HepG2 (cell line): ENCODE results near the gene TRPT1. TPM values are rescaled to one million over a fixed set of nuclear protein-coding genes. Genes with fewer than 3 reads are reported as not detected.

Source experiments
- ATAC-seq: fragments of 200-7000 bp; cut with Tn5 transposase; 3 replicates; pipeline ENCODE4 v1.9.1; 2020; ENCODE audit warnings: mild to moderate bottlenecking, moderate library complexity
- BruUV-seq: library from RNA; stranded (reverse); fragments of 400-500 nt; replicated peaks from 2 replicates; lab custom pipeline; 2021; lab: Mats Ljungman, UMichigan
- CTCF ChIA-PET: fragments of 300-600 bp; formaldehyde crosslinking; extraction: SDS; loops from one replicate; lab custom pipeline; 2021; ENCODE audit warnings: low total read pairs, inconsistent platforms, low intra/inter-chr PET ratio; lab: Yijun Ruan, JAX
- POLR2A ChIA-PET: fragments of 350-600 bp; sonication (Branson Sonifier 250); formaldehyde crosslinking; loops from one replicate; lab custom pipeline; 2020; ENCODE audit warnings: antibody characterized with exemption, inconsistent platforms; lab: Yijun Ruan, JAX
- DNase-seq: peaks from one replicate; pipeline ENCODE4 v3.0.0-alpha.2; 2015; ENCODE audit warnings: low spot score
- FAIRE-seq: peaks from 3 replicates; lab custom pipeline; 2011; peaks lifted over from hg19 to GRCh38; lab: Jason Lieb, UNC
- H2AFZ ChIP-seq: one replicate; pipeline ENCODE4 v1.6.1; 2011; ENCODE audit warnings: low read length, inconsistent platforms
- H3K27ac ChIP-seq: fragments of 300-600 bp; 3 replicates; pipeline ENCODE4 v1.8.0; 2011; ENCODE audit warnings: mixed run types, mild to moderate bottlenecking, mixed read lengths, low read length, inconsistent platforms; ENCODE audit not compliant: insufficient read depth; ENCODE audit errors: extremely low read length
- H3K27me3 ChIP-seq, 2 experiments: fragments of 200-600 bp in 1 of 2; 2 replicates in 1 of 2; 3 replicates in 1 of 2; pipeline versions ENCODE4 v1.6.0 to v1.8.0; 2011; ENCODE audit warnings: low read length in 2 of 2, mild to moderate bottlenecking in 2 of 2, moderate library complexity in 2 of 2, inconsistent platforms in 1 of 2; ENCODE audit not compliant: insufficient read depth in 2 of 2, control insufficient read depth in 1 of 2
- H3K36me3 ChIP-seq, 2 experiments: fragments of 200-600 bp in 1 of 2; replicated peaks in 1 of 2; 2 replicates in 1 of 2; 3 replicates in 1 of 2; pipeline versions ENCODE4 v1.5.1 to v1.8.0; 2011; ENCODE audit warnings: low read length in 2 of 2, inconsistent platforms in 1 of 2; ENCODE audit not compliant: insufficient read depth in 2 of 2, control insufficient read depth in 1 of 2
- H3K4me1 ChIP-seq: 2 replicates; pipeline ENCODE4 v1.5.1; 2012; ENCODE audit warnings: low read length, inconsistent platforms; ENCODE audit not compliant: insufficient read depth
- H3K4me2 ChIP-seq: 2 replicates; pipeline ENCODE4 v1.6.0; 2011; ENCODE audit warnings: low read depth, low read length, inconsistent platforms
- H3K4me3 ChIP-seq, 3 experiments: fragments of 200-600 bp in 1 of 3; sonication (generic), shearing (Covaris generic) in 1 of 3; replicated peaks in 1 of 3; 2 replicates each; pipeline ENCODE4 v1.5.1; 2011 to 2016; ENCODE audit warnings: low read length in 3 of 3, inconsistent platforms in 2 of 3, low read depth in 2 of 3, mild to moderate bottlenecking in 2 of 3, control low read depth in 1 of 3, mixed read lengths in 1 of 3; ENCODE audit not compliant: insufficient read depth in 1 of 3
- H3K79me2 ChIP-seq: one replicate; pipeline ENCODE4 v1.6.1; 2011; ENCODE audit warnings: low read length, inconsistent platforms; ENCODE audit not compliant: insufficient read depth
- H3K9ac ChIP-seq: 2 replicates; pipeline ENCODE4 v1.6.0; 2011; ENCODE audit warnings: mild to moderate bottlenecking, low read depth, low read length, inconsistent platforms; ENCODE audit not compliant: insufficient read depth
- H3K9me3 ChIP-seq: 2 replicates; pipeline ENCODE4 v1.5.1; 2012; ENCODE audit warnings: mild to moderate bottlenecking, low read length
- H4K20me1 ChIP-seq: 2 replicates; pipeline ENCODE4 v1.6.0; 2011; ENCODE audit warnings: inconsistent platforms, mild to moderate bottlenecking, low read length, moderate library complexity; ENCODE audit not compliant: insufficient read depth
- CREB1 ChIP-seq, 2 experiments: fragments of 450-650 bp in 1 of 2; IDR thresholded peaks; 2 replicates each; pipeline ENCODE4 v1.6.1; 2016 to 2017; ENCODE audit warnings: control low read depth in 1 of 2, mild to moderate bottlenecking in 1 of 2, missing compliant biosample characterization in 1 of 2, missing genetic modification characterization in 1 of 2
- HDAC6 ChIP-seq: fragments of 200-600 bp; sonication (generic); IDR thresholded peaks from 2 replicates; pipeline ENCODE4 v1.7.0; 2017; ENCODE audit warnings: mild to moderate bottlenecking, antibody characterized with exemption, low read length, low read depth
- KLF13 ChIP-seq: sonication (generic); formaldehyde crosslinking; IDR thresholded peaks from 2 replicates; pipeline ENCODE4 v1.4.0; 2020; ENCODE audit warnings: mild to moderate bottlenecking, missing genetic modification reagents
- NR1H2 ChIP-seq: sonication (generic); formaldehyde crosslinking; IDR thresholded peaks from 2 replicates; pipeline ENCODE4 v1.8.1; 2022; ENCODE audit warnings: low read depth, missing genetic modification reagents, borderline replicate concordance
- PLRG1 ChIP-seq: fragments of 450-650 bp; conservative IDR thresholded peaks from 2 replicates; pipeline ENCODE4 v1.6.1; 2016
- RXRB ChIP-seq: IDR thresholded peaks from 2 replicates; pipeline ENCODE4 v1.6.1; 2016; ENCODE audit warnings: borderline replicate concordance, missing genetic modification reagents, missing compliant biosample characterization
- SMAD3 ChIP-seq: sonication (generic); formaldehyde crosslinking; IDR thresholded peaks from 2 replicates; pipeline ENCODE4 v1.4.0; 2020; ENCODE audit warnings: missing genetic modification reagents
- SMAD9 ChIP-seq: sonication (generic); formaldehyde crosslinking; IDR thresholded peaks from 2 replicates; pipeline ENCODE4 v1.5.1; 2020; ENCODE audit warnings: mild to moderate bottlenecking, missing genetic modification reagents
- STAG1 ChIP-seq: sonication (generic); formaldehyde crosslinking; IDR thresholded peaks from 2 replicates; pipeline ENCODE4 v1.4.0; 2020; ENCODE audit warnings: missing genetic modification reagents
- YY1 ChIP-seq: IDR thresholded peaks from 2 replicates; pipeline ENCODE4 v1.6.1; 2011; ENCODE audit warnings: low read length, low read depth, moderate library complexity, mild to moderate bottlenecking; ENCODE audit not compliant: insufficient read depth, insufficient replicate concordance
- ZNF205 ChIP-seq: IDR thresholded peaks from 2 replicates; pipeline ENCODE4 v1.6.1; 2018; ENCODE audit warnings: missing biosample characterization, missing genetic modification reagents
- ZNF777 ChIP-seq: sonication (generic); formaldehyde crosslinking; IDR thresholded peaks from 2 replicates; pipeline ENCODE4 v1.4.0; 2020; ENCODE audit warnings: missing genetic modification reagents
- ZNF782 ChIP-seq: sonication (generic); formaldehyde crosslinking; IDR thresholded peaks from 2 replicates; pipeline ENCODE4 v1.4.0; 2020; ENCODE audit warnings: missing genetic modification reagents, mild to moderate bottlenecking, borderline replicate concordance
- ZSCAN20 ChIP-seq: sonication (generic); formaldehyde crosslinking; IDR thresholded peaks from 2 replicates; pipeline ENCODE4 v1.4.0; 2020; ENCODE audit warnings: missing genetic modification reagents, mild to moderate bottlenecking, borderline replicate concordance
- ZSCAN29 ChIP-seq: sonication (generic); formaldehyde crosslinking; conservative IDR thresholded peaks from 2 replicates; pipeline ENCODE4 v1.4.0; 2020; ENCODE audit warnings: mild to moderate bottlenecking, missing genetic modification reagents
- WGBS: methylation state at CpG from one replicate; pipeline ENCODE4 v1.1.6; 2017; ENCODE audit warnings: low lambda C conversion rate; 5-methylcytosine and 5-hydroxymethylcytosine counted together
- in situ Hi-C: cut with HindIII; loops from 2 replicates; pipeline ENCODE4 v1.10.0; 2017; ENCODE audit warnings: low pct_unique_long_range_greater_than_20kb; ENCODE audit not compliant: extremely low pct_ligation_motif_present
- intact Hi-C: fragments of 100-400 bp; cut with micrococcal nuclease; formaldehyde crosslinking; loops from one replicate; pipeline ENCODE4 v1.10.0; 2022; ENCODE audit not compliant: unreplicated experiment
- polyA plus RNA-seq, 8 experiments: library from polyadenylated mRNA; depleted of rRNA in 3 of 8; stranded (reverse) in 7 of 8; unstranded in 1 of 8; fragments of >200 nt; fragmentation: Illumina TruSeq in 4 of 8; extraction: Trizol in 4 of 8; gene quantifications; 2 replicates each; pipeline versions ENCODE4 v1.2.1 to v1.2.3, GENCODE V29; 2011 to 2016; ENCODE audit warnings: low read depth in 4 of 8, missing spikeins in 1 of 8, mixed read lengths in 1 of 8; ENCODE audit not compliant: insufficient read depth in 1 of 8
- total RNA-seq, 5 experiments: library from RNA; depleted of rRNA; stranded (reverse); fragments of >200 nt; fragmentation: Illumina TruSeq; extraction: Trizol; gene quantifications; 2 replicates each; pipeline ENCODE4 v1.2.3, GENCODE V29; 2016; ENCODE audit warnings: low read depth in 1 of 5
- TF ChIP-seq, protein P1 (sequence below): IDR thresholded peaks from 2 replicates; pipeline ENCODE4 v1.6.1; 2016
- TF ChIP-seq, protein P2 (sequence below): sonication (generic); formaldehyde crosslinking; IDR thresholded peaks from 2 replicates; pipeline ENCODE4 v1.5.0; 2020; ENCODE audit warnings: mild to moderate bottlenecking, missing genetic modification reagents, moderate library complexity
- TF ChIP-seq, protein P3 (sequence below): sonication (generic); formaldehyde crosslinking; IDR thresholded peaks from 2 replicates; pipeline ENCODE4 v1.9.0; 2021; ENCODE audit warnings: missing genetic modification reagents, borderline replicate concordance

TRPT1 gene
- total and polyA plus RNA-seq, 2 of the 13 experiments (the other 11 are each of a cell fraction or from before 2014, with no cell fraction given), result 24.8 to 40.7 TPM

DNA sequence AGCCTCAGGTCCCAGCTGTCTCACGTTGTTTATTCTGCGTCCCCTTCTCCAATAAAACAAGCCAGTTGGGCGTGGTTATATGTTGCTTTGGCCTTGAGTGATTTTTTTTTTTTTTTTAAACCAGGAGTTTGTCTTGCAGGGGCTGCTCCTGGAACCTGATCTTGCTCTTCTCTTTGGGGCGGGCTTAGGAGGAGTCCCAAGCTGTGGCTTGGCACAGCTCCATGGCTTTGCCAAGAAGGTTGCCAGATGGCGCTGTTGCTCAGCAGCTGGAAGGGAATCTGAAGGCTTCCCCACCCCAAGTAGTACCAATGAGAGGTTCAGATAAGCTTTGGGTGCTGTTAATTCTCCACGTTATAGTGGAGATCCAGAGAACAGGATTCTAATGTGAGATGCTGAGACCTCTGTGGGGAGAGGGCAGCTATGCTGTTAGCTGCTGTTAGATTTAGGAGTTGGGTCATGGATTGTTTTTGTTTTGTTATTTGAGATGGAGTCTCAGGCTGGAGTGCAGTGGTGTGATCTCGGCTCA, 21.5 kb downstream of the TRPT1 start (continued):
- TF ChIP-seq HDAC6 (no peak), ZNF205 (CRISPR knock-in tag) (no peak), SMAD9 (CRISPR knock-in tag) (no peak), STAG1 (CRISPR knock-in tag) (peak; percentile 81), RXRB (CRISPR knock-in tag) (0 out of 2 replicates have a peak, but pooled peaks have one; percentile 20), SMAD3 (CRISPR knock-in tag) (no peak)
- TF ChIP-seq, protein P1, sequence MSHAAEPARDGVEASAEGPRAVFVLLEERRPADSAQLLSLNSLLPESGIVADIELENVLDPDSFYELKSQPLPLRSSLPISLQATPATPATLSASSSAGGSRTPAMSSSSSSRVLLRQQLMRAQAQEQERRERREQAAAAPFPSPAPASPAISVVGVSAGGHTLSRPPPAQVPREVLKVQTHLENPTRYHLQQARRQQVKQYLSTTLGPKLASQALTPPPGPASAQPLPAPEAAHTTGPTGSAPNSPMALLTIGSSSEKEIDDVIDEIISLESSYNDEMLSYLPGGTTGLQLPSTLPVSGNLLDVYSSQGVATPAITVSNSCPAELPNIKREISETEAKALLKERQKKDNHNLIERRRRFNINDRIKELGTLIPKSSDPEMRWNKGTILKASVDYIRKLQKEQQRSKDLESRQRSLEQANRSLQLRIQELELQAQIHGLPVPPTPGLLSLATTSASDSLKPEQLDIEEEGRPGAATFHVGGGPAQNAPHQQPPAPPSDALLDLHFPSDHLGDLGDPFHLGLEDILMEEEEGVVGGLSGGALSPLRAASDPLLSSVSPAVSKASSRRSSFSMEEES (CRISPR knock-in tag), result no peak
- TF ChIP-seq, protein P2, sequence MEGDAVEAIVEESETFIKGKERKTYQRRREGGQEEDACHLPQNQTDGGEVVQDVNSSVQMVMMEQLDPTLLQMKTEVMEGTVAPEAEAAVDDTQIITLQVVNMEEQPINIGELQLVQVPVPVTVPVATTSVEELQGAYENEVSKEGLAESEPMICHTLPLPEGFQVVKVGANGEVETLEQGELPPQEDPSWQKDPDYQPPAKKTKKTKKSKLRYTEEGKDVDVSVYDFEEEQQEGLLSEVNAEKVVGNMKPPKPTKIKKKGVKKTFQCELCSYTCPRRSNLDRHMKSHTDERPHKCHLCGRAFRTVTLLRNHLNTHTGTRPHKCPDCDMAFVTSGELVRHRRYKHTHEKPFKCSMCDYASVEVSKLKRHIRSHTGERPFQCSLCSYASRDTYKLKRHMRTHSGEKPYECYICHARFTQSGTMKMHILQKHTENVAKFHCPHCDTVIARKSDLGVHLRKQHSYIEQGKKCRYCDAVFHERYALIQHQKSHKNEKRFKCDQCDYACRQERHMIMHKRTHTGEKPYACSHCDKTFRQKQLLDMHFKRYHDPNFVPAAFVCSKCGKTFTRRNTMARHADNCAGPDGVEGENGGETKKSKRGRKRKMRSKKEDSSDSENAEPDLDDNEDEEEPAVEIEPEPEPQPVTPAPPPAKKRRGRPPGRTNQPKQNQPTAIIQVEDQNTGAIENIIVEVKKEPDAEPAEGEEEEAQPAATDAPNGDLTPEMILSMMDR (CRISPR knock-in tag), result peak; percentile 83

DNA sequence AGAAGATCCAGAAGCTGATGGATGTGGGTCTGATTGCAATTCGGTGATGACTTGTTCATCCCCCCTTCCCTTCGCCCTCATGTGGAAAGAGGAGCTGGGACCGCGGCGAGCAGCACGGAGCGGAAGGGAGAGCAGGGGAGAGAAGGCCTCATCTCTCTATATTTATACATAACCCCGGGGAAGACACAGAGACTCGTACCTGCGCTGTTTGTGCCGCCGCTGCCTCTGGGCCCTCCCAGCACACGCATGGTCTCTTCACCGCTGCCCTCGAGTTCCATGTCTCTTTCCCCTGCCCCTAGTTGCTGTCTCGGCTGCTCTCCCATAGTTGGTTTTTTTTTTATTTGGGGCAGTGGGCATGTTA, 21.9 kb downstream of the TRPT1 start:
- BruUV-seq, result TSS peak; percentile 57
- CTCF ChIA-PET, result interaction anchor here (1.3 to 1.7 kb wide), 2 partner anchors 97 to 100 kb away, joined by 6 to 7 read pairs; partner anchors contain the start of gene CATSPERZ
- TF ChIP-seq, protein P3, sequence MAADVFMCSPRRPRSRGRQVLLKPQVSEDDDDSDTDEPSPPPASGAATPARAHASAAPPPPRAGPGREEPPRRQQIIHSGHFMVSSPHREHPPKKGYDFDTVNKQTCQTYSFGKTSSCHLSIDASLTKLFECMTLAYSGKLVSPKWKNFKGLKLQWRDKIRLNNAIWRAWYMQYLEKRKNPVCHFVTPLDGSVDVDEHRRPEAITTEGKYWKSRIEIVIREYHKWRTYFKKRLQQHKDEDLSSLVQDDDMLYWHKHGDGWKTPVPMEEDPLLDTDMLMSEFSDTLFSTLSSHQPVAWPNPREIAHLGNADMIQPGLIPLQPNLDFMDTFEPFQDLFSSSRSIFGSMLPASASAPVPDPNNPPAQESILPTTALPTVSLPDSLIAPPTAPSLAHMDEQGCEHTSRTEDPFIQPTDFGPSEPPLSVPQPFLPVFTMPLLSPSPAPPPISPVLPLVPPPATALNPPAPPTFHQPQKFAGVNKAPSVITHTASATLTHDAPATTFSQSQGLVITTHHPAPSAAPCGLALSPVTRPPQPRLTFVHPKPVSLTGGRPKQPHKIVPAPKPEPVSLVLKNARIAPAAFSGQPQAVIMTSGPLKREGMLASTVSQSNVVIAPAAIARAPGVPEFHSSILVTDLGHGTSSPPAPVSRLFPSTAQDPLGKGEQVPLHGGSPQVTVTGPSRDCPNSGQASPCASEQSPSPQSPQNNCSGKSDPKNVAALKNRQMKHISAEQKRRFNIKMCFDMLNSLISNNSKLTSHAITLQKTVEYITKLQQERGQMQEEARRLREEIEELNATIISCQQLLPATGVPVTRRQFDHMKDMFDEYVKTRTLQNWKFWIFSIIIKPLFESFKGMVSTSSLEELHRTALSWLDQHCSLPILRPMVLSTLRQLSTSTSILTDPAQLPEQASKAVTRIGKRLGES (CRISPR knock-in tag), result no peak
- TF ChIP-seq KLF13 (CRISPR knock-in tag), result no peak
- TF ChIP-seq YY1, result no peak
- TF ChIP-seq ZNF777 (CRISPR knock-in tag), result no peak
- no peak for TF ChIP-seq PLRG1
- no peak for TF ChIP-seq ZNF782 (CRISPR knock-in tag)
- no peak for TF ChIP-seq NR1H2 (CRISPR knock-in tag)
- no peak for TF ChIP-seq CREB1 (IDR thresholded peaks at IDR 0.05)
- no peak for TF ChIP-seq CREB1 (CRISPR knock-in tag; IDR thresholded peaks at IDR 0.05)
- TF ChIP-seq ZSCAN20 (CRISPR knock-in tag), result no peak
- TF ChIP-seq ZSCAN29 (CRISPR knock-in tag), result no peak

More for the DNA sequence above, 21.9 kb downstream of the TRPT1 start:
- Histone ChIP-seq H2AFZ (no peak overlapping the region), H3K27ac (no peak overlapping the region), H3K9ac (no peak overlapping the region), H4K20me1 (0 out of 2 replicates have a peak, but pooled peaks cover 2% of the 10 kb centered on the region), H3K27me3 (no peaks in the 10 kb centered on the region), H3K4me3 (no peak overlapping the region), H3K4me2 (no peak overlapping the region), H3K36me3 (peaks cover 36 to 45% of the 10 kb centered on the region in 2 experiments), H3K4me1 (peaks cover 17% of the 10 kb centered on the region), H3K9me3 (no peaks in the 10 kb centered on the region), H3K79me2 (no peaks in the 10 kb centered on the region)
- POLR2A ChIA-PET, result interaction anchor here (0.8 to 3.8 kb wide), 10 partner anchors 13 to 128 kb away, joined by 3 to 18 read pairs (median 5); partner anchors contain the start of genes CATSPERZ, FKBP2, NUDT22 and STIP1
- WGBS, result 98% methylated on average over 16 of the region's 16 CpGs
- in situ Hi-C loops (no loop called here), intact Hi-C loops (no loop called here)
- DNase-seq (no peak), ATAC-seq (no peak), FAIRE-seq (no peak)
